Spleen (tissue), 7 donors: ENCODE results near the gene RCN1.

Experiments used
- CTCF ChIP-seq, 11 experiments: fragments of 200-600 bp in 7 of 11; fragments of 450-650 bp in 4 of 11; sonication (generic) in 4 of 11; IDR thresholded peaks in 8 of 11; conservative IDR thresholded peaks in 3 of 11; 1 replicate in 7 of 11; 2 replicates in 4 of 11; pipeline versions ENCODE4 v1.4.0 to v1.8.0; 2016 to 2021; ENCODE audit warnings: antibody characterized with exemption in 11 of 11, inconsistent platforms in 4 of 11, mild to moderate bottlenecking in 1 of 11
- POLR2A ChIP-seq, 3 donors: fragments of 450-650 bp; IDR thresholded peaks; one replicate each; pipeline ENCODE4 v1.5.1; 2017; ENCODE audit warnings: antibody characterized with exemption in 3 of 3, mild to moderate bottlenecking in 1 of 3
- donor health status: DM: no; HTN: no; CAD: no; lungs with moderate emphysema.
- donor health status: DM: no; HTN: no; CAD: no.
- donor health status: DM: no; HTN: no; CAD: no.

GRCh38 chr11:32079553-32079952 is 11.3 kb upstream of the RCN1 start:
- no peak for TF ChIP-seq CTCF (IDR thresholded peaks at IDR 0.05 in 8 of 11, conservative IDR thresholded peaks at IDR 0.05 in 3 of 11)
- no peak for TF ChIP-seq POLR2A (IDR thresholded peaks at IDR 0.05)
